OCI-LY1 (cell line): ENCODE data around the gene SH3RF3.

Experiments
- H2AFZ ChIP-seq: fragments of 200-600 bp; sonication (generic), shearing (Covaris generic); 2 replicates; pipeline ENCODE4 v1.6.0; 2014; ENCODE audit warnings: antibody characterized with exemption, mild to moderate bottlenecking, low read length
- H3F3A ChIP-seq: fragments of 200-600 bp; sonication (generic), shearing (Covaris generic); 2 replicates; pipeline ENCODE4 v1.6.0; 2014; ENCODE audit warnings: mild to moderate bottlenecking, antibody characterized with exemption, low read length, moderate library complexity; ENCODE audit not compliant: insufficient read depth
- H3K27ac ChIP-seq: fragments of 200-600 bp; sonication (generic); 2 replicates; pipeline ENCODE4 v1.5.1; 2014; ENCODE audit warnings: low read length, mixed run types, mild to moderate bottlenecking, low read depth; ENCODE audit not compliant: poor library complexity, severe bottlenecking
- H3K27me3 ChIP-seq: fragments of 200-600 bp; sonication (generic); 2 replicates; pipeline ENCODE4 v1.6.0; 2014; ENCODE audit warnings: antibody characterized with exemption, mild to moderate bottlenecking, low read length, moderate library complexity; ENCODE audit not compliant: insufficient read depth
- H3K36me3 ChIP-seq: fragments of 200-600 bp; sonication (generic); 2 replicates; pipeline ENCODE4 v1.6.1; 2014; ENCODE audit warnings: mild to moderate bottlenecking, antibody characterized with exemption, low read length, moderate library complexity, mixed read lengths; ENCODE audit not compliant: insufficient read depth
- H3K4me1 ChIP-seq: fragments of 200-600 bp; sonication (generic); 2 replicates; pipeline ENCODE4 v1.5.1; 2014; ENCODE audit warnings: mild to moderate bottlenecking, low read length, moderate library complexity; ENCODE audit not compliant: insufficient read depth, severe bottlenecking
- H3K4me2 ChIP-seq: fragments of 200-600 bp; sonication (generic), shearing (Covaris generic); 2 replicates; pipeline ENCODE4 v1.6.1; 2014; ENCODE audit warnings: low read length
- H3K4me3 ChIP-seq: fragments of 200-600 bp; sonication (generic); 2 replicates; pipeline ENCODE4 v1.5.1; 2014; ENCODE audit warnings: low read length, low read depth, mild to moderate bottlenecking, mixed read lengths; ENCODE audit not compliant: poor library complexity, severe bottlenecking
- H3K79me2 ChIP-seq: fragments of 200-600 bp; shearing (Covaris generic); 2 replicates; pipeline ENCODE4 v1.6.1; 2016; ENCODE audit warnings: mixed run types, low read length, mixed read lengths; ENCODE audit not compliant: insufficient read depth
- H3K9ac ChIP-seq: fragments of 200-600 bp; sonication (generic), shearing (Covaris generic); 2 replicates; pipeline ENCODE4 v1.6.1; 2014; ENCODE audit warnings: mild to moderate bottlenecking, low read length, mixed read lengths
- H3K9me2 ChIP-seq: fragments of 200-600 bp; sonication (generic), shearing (Covaris generic); 2 replicates; pipeline ENCODE4 v1.6.1; 2014; ENCODE audit warnings: low read depth, mild to moderate bottlenecking, low read length, mixed read lengths
- H3K9me3 ChIP-seq: fragments of 200-600 bp; shearing (Covaris generic); 2 replicates; pipeline ENCODE4 v1.6.1; 2014; ENCODE audit warnings: low read length, mixed read lengths
- H4K20me1 ChIP-seq: fragments of 200-600 bp; sonication (generic), shearing (Covaris generic); 2 replicates; pipeline ENCODE4 v1.6.0; 2016; ENCODE audit warnings: mild to moderate bottlenecking, low read length; ENCODE audit not compliant: insufficient read depth
- CTCF ChIP-seq: fragments of 200-600 bp; sonication (generic), shearing (Covaris generic); IDR thresholded peaks from 2 replicates; pipeline ENCODE4 v1.5.1; 2017; ENCODE audit warnings: mild to moderate bottlenecking, antibody characterized with exemption, low read length, moderate library complexity, mixed read lengths
- EZH2 ChIP-seq: fragments of 200-600 bp; sonication (generic), shearing (Covaris generic); IDR thresholded peaks from 2 replicates; pipeline ENCODE4 v1.8.0; 2017; ENCODE audit warnings: borderline replicate concordance, mixed run types, mild to moderate bottlenecking, antibody characterized with exemption, low read length, moderate library complexity, mixed read lengths

Gene SH3RF3

GRCh38 chr2:109197491-109198418 is 68.8 kb downstream of the SH3RF3 start:
- Histone ChIP-seq H3K36me3 (no peaks in the 10 kb centered on the region), H3K4me3 (no peak overlapping the region), H3F3A (no peaks in the 10 kb centered on the region), H3K9me2 (no peaks in the 10 kb centered on the region), H3K9ac (no peak overlapping the region), H3K27ac (no peak overlapping the region), H3K79me2 (no peaks in the 10 kb centered on the region), H3K9me3 (no peaks in the 10 kb centered on the region), H4K20me1 (no peaks in the 10 kb centered on the region), H2AFZ (no peak overlapping the region), H3K4me1 (no peaks in the 10 kb centered on the region), H3K4me2 (no peak overlapping the region), H3K27me3 (no peaks in the 10 kb centered on the region; the same call in 1 of the 2 replicates)
- TF ChIP-seq EZH2 (no peak), CTCF (no peak)

DNA sequence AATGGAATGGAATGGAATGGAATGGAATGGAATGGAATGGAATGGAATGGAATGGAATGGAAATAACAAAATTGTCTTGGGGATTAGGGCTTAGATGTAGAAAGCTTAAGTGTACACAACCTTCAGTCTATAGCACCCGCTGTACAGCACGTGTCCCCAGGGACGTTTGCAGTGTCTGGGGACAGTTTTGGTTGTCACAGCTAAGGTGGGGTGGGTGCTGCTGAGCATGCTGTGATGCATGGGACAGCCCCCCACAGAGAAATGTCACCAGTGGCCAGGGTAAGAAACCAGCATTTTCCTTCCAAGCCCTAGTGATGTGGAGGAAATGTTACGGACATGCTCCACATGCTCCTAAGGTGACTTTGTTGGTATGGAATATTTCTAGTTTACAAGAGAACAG is 70.8 kb downstream of the SH3RF3 start:
- H4K20me1 ChIP-seq, result no peaks in the 10 kb centered on the region
- TF ChIP-seq CTCF (no peak), EZH2 (no peak)
- H3F3A ChIP-seq, result no peaks in the 10 kb centered on the region
- H3K27me3 ChIP-seq, result no peaks in the 10 kb centered on the region; the same call in 1 of the 2 replicates
- H2AFZ ChIP-seq, result no peak overlapping the region
- no peaks in the 10 kb centered on the region for H3K9me2 ChIP-seq
- H3K4me3 ChIP-seq, result no peak overlapping the region
- no peak overlapping the region for H3K4me2 ChIP-seq
- no peaks in the 10 kb centered on the region for H3K79me2 ChIP-seq
- H3K36me3 ChIP-seq, result no peaks in the 10 kb centered on the region
- H3K9me3 ChIP-seq, result no peaks in the 10 kb centered on the region
- H3K27ac ChIP-seq, result no peak overlapping the region
- H3K9ac ChIP-seq, result no peak overlapping the region
- H3K4me1 ChIP-seq, result no peaks in the 10 kb centered on the region

GRCh38 chr2:109200616-109201464 is 71.8 kb downstream of the SH3RF3 start:
- H3K4me1 ChIP-seq, result no peaks in the 10 kb centered on the region
- H3K27ac ChIP-seq, result no peak overlapping the region
- no peaks in the 10 kb centered on the region for H3K36me3 ChIP-seq
- H3K4me3 ChIP-seq, result no peak overlapping the region
- H3K9me3 ChIP-seq, result no peaks in the 10 kb centered on the region
- H4K20me1 ChIP-seq, result no peaks in the 10 kb centered on the region
- no peak overlapping the region for H3K4me2 ChIP-seq
- H3K9ac ChIP-seq, result no peak overlapping the region
- no peaks in the 10 kb centered on the region for H3K9me2 ChIP-seq
- H3K27me3 ChIP-seq, result no peaks in the 10 kb centered on the region
- H3K79me2 ChIP-seq, result no peaks in the 10 kb centered on the region
- TF ChIP-seq CTCF, result no peak
- no peak for TF ChIP-seq EZH2
- no peaks in the 10 kb centered on the region for H3F3A ChIP-seq
- no peak overlapping the region for H2AFZ ChIP-seq
